GM19023 (cell line): ENCODE results near the gene PLXND1.
"Not testable (repeated sequence)": the region's sequence is repeated elsewhere in the genome, so short reads cannot be mapped to it uniquely, and the experiment has no call there.

Experiments
- ATAC-seq: cut with Tn5 transposase; IDR thresholded peaks from one replicate; pipeline ENCODE4 v1.9.1; 2021; ENCODE audit warnings: mild to moderate bottlenecking, moderate library complexity; ENCODE audit not compliant: unreplicated experiment

Gene PLXND1

GRCh38 chr3:129614927-129615363, 8.5 kb upstream of the PLXND1 start:
- no peak for ATAC-seq

- no peak for ATAC-seq
These were observed 8.0 kb upstream of the PLXND1 start for GRCh38 chr3:129614435-129614834.

- ATAC-seq: no peak
These were observed 6.9 kb upstream of the PLXND1 start for GRCh38 chr3:129613367-129613740.

- no peak for ATAC-seq
These were observed 6.3 kb upstream of the PLXND1 start for GRCh38 chr3:129612534-129613366.

DNA sequence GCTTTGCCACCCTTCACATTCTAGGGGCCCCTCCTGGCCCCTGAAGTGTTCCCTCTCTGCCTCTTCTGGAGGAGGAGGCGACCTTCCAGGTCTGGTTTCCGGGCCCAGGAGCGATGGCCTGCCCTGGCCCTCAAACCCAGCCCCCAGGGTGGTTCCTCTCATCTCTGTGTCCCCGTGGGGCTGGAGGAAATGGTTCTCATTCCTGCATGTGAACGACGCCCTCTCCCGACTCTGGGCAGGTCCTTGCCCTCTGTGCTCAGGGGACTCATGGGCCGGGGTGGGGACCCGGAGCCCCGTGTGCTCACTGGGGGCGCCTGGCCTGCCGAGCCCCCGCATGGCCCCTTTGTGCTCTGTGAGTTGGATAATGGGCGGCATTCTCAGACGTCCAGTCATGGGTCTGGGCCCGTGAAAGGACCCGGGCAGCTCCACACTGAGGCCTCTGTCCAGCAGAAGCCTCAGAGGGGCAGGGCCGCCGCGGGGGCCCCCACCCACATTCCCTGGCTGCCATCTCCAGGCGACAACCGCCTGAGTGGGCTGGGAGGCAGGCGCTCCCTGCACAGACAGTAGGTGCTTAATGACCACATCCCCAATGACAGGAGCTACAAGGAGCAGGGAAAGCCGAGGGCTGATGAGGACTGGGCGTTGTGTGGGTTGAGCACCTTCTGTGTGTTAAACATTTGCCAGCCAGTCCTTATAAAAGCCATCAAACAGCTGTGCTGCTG, 5.5 kb upstream of the PLXND1 start:
- no peak for ATAC-seq

GRCh38 chr3:129611446-129611800, 4.9 kb upstream of the PLXND1 start:
- no peak for ATAC-seq

GRCh38 chr3:129610794-129611445, 4.4 kb upstream of the PLXND1 start:
- ATAC-seq: not testable (repeated sequence)

- no peak for ATAC-seq
These were observed 3.8 kb upstream of the PLXND1 start for GRCh38 chr3:129610276-129610675.

- no peak for ATAC-seq
These were observed 3.2 kb upstream of the PLXND1 start for GRCh38 chr3:129609591-129610182.

GRCh38 chr3:129608936-129609590, 2.6 kb upstream of the PLXND1 start:
- ATAC-seq: no peak

DNA sequence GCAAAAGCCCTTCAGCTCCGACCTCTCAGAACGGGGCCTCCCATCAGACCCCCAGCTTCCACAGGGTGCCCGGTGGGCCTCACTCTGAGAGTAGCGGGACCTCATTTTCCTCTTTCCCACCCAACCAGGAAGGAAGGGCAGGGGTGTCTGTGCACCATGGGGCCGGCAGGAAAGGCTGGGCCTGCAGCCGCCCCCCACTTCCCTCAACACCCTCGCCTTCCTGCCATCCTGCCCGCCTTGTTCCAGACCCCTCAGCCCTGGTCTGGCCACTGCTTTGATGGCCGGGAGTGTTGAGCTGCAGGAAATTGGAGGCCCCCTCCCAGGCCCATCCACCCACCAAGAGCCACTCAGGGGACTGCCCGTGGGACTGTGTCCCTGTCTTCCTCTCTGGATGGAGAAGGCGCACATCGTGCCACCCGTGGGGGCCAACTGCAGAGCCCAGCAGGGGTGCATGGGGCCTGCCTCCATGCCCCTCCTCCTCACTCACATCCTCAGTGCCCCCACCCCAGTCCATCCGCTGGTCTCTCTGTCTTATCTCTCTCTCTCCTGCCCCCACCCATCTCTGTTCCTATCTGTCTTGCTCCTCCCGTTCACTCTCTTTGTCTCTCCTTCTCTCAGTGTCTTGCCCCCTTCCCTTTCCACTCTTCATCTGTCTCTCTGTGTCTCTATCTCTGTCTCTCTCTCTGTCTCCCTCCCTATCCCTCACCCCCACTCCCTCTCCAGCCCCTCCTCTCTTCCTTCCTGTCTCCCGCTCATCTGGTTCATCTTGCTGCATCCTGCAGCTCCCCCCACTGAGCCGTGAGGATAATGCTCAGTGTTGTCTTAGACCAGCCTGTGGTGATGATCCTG, 1.8 kb upstream of the PLXND1 start:
- ATAC-seq: no peak

DNA sequence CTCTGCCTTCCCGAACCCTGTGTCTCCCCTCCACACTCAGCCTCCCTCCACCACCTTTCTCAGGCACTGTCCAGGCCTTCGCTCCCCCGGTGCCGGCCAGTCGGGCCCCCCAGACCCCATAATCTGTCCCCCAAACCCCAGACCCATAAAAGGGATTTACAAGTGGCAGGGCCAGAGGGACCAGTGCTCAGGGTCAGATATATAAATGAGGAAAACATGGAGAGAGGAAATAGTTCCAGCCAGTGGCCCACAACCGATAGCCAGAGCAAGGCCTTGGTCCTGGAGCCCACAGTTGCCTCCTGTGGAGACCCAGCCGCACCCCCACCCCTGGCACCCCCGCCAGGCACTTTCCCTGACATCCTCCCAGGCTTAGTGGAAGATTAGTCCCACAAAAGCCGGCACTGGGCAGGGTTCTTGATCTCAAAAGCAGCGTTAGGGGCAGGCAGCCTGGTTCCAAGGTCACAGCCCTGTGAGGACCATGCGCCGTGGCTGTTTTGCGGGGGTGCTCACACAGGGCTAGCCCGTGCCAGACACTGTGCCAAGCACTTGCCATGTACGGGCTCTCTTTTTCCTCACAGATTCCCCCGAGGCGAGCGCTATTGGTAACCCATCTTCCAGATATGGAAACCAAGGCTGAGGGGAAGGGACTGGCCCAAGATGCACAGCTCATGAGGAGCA, 1.1 kb upstream of the PLXND1 start:
- no peak for ATAC-seq

DNA sequence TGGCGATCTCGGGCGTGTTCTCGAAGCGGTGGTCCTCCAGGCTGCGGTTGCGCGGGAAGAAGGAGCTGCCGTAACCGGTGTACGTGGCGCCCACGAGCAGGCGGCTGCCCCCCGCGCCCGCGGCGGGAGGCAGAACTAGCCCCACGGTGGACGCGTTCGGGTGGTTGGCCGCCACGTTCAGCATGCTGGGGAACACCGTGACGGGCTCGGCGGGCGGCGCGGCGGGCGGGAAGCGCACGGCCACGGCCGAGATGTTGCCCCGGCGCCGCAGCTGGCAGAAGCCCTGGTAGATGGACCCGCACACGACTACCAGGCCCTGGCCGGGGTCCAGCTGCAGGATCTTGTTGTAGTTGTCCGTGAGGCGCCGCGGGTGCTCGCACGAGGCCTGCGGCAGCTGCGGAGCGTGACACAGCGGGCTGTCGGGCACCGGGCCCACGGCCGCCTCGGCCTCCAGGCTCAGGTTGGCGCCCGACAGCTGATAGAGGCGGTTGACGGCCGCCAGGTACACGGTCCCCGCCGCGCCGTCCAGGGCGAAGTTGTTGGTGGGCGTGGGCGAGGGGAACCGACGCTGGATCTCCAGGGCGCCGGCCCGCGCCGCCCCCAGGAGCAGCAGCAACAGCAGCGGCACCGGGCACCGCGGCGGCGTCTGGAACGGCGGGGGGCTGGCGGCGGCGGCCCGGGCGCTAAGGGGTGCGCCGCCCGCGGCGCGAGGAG, 397 bp downstream of the PLXND1 start:
- no peak for ATAC-seq

- no peak for ATAC-seq
These were observed 1.1 kb downstream of the PLXND1 start for GRCh38 chr3:129605203-129605921.

DNA sequence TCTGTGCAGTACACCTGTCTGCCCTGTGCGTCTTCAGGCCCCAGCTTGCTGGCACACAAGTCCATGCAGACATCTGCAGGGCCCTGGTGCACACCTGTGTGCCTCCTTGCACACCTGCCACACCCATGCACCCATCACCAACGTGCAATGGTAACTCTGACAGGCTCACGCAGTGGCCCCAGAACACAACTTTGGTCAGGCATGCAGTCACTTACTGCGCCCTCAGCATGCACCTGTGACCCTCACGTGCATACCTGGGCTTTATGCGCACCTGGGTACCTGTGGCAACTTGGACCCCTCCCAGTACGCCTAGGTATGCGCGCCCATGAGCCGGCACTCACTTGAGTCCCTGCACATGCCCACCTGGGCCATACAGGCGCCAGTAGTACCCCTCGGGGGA, 1.7 kb downstream of the PLXND1 start:
- no peak for ATAC-seq

- ATAC-seq: no peak
These were observed 2.3 kb downstream of the PLXND1 start for GRCh38 chr3:129603991-129604749.

DNA sequence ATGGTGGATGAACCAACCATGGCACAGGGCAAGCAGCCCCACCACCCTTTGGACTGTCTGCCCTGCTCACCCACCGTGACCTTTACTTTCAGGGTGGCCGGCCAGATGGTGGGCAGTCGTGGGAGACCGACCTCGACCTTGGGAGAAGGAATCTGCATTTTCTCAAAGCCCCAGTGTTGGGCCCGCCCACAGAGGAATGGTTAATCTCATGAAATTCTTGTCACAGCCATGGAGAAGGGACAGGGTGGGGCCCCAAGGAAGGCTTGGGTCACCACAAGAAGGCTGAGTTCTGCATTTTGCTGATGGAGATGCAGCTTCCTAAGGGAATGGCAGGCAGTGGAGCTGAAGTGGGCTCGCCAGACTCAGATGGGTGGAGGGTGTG, 2.9 kb downstream of the PLXND1 start:
- no peak for ATAC-seq
